HG02870 (cell line): ENCODE data around the gene MXI1.

Experiments
- ATAC-seq: cut with Tn5 transposase; IDR thresholded peaks from one replicate; pipeline ENCODE4 v1.9.1; 2021; ENCODE audit warnings: mild to moderate bottlenecking, moderate library complexity; ENCODE audit not compliant: unreplicated experiment

MXI1 gene

DNA sequence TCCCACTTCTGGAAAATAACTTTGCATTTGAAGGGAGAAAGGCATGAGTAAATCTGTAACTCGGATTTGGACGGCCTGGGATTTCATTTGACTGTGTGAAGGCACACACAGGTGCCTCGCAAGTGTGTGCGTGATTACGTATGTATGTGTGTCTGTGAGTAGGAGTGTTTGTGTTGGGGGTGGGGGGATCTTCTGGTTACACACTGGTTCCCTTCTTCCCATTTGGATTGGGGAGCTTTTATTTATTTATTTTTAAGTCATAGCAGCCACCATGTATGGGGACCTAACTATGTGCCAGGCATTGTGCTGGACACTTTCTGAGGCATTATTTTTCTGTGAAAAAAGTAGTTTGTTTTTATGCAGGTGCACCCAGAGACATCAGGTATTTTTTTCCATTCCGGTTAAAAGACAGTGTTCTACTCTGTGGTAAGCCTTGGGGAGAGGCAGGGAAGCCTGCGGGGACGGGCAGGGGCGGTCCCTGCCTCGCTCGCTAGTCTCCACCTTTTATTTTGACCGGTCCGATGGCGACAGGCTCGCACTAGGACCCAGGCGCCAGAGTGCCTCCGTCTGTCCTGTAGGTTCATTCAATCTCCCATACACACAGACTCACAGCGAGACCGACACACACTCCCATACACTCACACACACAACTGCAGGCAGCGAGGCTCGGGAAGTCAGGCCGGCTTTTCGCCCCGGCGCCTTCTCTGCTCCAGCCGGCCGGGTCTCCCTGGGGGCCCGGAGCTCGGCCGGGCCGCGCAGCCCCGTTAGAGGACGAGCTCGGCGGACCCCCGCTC lies at the start of gene MXI1:
TSS of gene MXI1 (plus strand) at position 595 of the 794 bp plus-strand sequence. CDS start 204 bp downstream, outside the sequence.
- ATAC-seq = peak; percentile 61

DNA sequence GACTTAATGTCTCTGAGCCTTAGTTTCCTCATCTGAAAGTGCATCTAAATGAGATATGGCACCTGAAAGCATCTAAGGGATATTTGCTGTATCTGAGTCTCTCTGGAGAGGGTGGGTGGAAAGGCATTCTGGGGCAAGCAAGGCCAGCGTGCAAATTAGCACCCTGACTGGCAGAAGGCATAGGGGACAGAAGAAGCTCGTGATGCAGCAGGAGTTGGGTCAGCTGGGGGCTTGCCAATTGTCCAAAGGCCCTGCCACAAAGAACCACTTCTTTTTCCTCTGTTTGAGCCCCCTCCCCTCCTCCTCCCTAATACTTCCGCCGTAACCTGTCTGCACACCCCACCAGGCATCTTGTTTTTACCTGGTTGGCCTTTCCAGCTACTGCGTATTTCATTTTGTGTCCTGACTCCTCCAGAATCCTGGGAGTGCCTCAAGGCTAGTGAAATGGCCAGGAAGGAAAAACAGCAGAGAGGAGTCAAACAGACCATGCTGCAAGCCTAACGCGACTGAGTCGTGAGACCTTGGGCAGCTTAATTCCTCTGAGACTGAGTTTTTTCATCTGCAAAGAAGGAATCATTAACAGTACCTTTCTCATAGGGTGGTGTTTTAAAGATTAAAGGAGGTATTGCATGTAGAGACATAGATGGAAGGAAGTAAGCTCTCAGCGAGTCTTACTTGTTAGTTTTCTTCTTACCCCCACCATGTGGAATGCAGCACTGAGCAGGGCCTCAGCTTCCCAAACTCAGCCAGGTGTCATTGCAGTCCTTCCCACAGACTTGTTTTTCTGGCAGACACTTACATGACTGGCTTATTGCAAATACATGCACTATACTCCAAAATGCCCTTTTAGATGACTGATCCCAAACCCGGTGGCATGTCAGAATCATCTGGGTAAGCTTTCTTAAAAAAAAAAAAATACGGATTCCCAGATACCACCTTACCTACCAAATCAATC lies 49.1 kb upstream of the MXI1 start:
- no peak for ATAC-seq

DNA sequence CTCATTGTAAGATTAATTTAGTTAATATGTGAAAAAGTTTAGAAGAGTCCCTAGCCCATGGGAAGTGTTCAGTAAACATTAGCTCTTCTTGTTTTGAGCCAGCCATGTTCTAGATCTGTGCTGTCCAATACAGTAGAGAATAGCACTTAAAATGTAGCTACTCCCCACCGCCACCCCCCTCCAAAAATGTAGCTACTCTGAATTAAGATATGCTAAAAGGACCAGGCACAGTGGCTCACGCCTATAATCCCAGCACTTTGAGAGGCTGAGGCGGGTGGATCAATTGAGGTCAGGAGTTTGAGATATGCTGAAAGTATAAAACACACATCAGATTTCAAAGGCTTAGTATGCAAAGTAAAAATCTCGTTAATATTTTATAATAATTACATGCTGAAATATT lies 47.3 kb upstream of the MXI1 start:
- no peak for ATAC-seq

DNA sequence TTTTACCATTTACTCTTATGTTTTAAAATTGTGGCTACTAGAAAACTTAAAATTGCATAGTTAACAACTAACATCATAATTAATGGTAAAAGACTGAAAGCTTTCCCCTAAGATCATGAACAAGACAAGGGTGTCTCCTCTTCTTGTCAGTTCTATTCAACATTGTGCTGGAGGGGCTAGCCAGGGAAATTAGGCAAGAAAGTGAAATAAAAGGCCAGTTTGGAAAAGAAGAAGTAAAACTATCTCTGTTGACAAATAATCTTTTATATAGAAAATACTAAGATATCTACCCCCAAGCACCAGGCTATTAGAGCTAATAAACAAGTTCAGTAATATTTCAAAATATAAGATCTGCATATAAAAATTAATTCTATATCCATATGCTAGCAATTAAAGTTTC lies 46.9 kb upstream of the MXI1 start:
- ATAC-seq = no peak

DNA sequence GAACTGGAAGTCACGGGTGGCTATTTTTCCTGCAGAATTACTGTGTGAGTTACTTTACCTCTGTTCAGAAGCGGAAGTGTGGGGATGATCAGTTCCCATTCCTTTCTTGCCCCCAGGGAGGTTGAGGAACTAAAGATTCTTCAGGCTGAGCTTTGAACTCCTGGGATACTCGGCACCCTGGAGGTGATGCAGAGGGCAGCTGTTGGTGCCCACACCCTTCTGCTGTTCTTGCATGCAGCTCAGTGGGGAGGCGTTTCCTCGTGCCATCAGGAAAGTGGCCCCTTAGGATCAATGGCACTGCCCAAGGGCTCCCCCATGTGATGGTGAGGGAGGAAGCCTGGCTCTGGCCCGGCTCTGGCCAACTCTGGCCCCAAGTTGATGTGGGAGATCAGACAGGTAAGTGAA lies 44.7 kb upstream of the MXI1 start:
- no peak for ATAC-seq

DNA sequence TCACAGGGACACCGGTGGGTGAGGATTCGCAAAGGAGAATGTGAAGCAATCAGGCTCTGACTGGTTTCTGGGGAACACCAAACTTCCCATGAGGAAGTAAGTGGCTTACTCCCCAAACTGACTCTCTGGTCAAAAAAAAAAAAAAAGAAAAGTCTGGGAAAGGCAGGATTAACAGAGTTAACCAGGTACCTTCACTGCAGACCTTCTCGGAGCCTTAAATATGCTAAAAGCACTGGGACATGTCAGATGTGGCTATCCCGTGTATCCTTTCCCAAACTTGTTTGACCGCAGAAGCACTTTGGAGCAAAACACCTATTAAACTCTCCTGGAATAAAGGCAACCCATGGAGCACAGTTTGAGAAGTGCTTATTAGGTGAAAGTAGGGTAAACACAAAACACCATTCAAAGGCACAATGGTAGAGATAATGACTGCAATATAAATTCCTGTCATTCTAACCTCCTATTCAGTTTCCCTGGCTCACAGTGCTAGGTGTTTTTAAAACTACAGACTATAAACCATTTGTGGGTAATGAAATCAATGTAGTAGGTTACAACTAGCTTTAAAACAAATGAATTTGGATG lies 44.1 kb upstream of the MXI1 start:
- no peak for ATAC-seq

DNA sequence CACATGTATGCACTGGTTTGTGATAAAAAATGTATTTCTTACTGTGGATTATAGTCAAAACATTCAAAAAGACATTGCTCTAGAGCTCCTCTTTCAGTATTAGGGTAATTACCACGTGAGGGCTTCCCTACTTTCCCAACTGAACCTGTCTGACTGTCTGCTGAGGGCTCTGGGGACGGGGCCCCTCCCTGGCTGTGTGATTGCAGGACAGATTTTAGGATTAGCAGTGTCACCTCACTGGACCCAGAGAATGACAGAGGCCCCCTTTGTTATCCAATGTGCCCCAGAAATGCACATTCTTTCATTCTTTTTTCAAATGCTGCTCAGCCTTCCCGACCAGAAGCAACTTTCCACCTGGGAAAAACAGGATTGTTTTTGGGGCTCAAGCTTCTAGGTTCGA lies 43.6 kb upstream of the MXI1 start:
- ATAC-seq = no peak

DNA sequence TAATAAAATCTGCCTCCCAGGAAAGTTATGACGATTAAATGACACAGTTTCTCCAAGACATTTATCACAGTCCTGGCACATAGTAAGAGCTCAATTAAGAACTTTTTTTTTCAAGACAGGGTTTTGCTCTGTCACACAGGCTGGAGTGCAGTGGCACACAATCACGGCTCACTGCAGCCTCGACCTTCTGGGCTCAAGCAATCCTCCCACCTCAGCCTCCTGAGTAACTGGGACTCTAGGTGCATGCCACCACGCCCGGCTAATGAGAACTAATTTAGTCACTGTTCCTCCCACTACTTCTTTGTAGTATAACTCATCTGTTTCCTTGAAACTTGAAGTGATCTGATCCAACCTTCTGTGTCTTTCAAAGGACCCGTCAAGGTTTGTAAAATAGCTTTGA lies 42.2 kb upstream of the MXI1 start:
- no peak for ATAC-seq

DNA sequence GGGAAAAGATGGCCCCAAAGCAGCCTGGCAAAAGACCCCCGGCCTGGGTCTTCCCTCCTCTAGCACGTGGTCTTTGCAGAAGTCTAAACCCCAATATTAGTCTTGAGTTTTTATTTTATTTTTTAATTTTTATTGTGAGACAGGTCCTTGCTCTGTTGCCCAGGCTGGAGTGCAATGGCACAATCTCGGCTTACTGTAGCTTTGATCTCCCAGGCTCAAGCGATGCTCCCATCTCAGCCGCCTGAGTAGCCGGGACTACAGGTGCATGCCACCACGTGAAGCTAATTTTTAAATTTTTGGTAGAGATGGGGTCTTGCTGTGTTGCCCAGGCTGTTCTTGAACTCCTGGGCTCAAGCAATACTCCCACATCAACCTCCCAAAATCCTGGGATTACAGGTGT lies 40.3 kb upstream of the MXI1 start:
- ATAC-seq = no peak

DNA sequence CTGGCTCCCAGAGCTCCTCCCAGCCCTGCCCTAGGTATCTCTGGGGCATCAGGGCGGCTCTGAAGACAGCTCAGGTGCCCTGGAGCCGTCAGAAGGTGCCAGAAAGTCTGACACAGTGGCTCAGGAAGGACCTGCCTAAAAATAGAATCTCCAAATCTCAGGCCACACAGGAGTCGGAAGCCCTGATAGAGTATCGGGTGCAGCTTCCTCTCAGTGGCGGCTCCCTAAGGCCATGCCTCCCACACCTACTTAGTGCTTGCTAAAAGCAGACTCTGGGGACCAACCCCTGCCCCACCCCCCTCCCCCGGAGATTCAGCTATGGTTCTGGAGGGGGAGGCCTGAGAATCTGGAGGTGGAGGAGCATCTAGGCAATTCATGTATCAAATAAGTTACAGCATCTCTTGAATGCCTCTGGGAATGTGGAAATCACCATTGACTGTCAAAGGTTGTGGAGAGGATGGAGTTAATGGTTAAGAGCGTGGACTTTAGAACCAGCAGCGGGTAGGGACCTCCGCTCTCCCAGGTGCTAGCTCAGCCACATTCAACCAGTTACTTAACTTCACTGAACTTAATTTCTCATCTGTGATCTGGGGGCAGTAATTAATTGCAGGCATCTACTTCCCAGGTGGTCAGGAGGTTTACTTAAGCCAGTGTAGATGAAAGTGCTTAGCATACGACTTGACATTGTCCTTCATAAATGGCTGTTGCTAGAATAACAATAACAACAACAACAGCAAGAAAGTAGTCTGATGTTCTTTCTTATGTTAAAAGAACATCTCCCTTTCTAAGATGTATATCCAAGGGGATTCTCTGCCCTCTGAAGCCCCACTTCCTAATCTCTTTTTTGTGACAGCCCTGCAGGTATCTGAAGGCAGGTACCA lies 38.6 kb upstream of the MXI1 start:
- ATAC-seq = peak; percentile 48

DNA sequence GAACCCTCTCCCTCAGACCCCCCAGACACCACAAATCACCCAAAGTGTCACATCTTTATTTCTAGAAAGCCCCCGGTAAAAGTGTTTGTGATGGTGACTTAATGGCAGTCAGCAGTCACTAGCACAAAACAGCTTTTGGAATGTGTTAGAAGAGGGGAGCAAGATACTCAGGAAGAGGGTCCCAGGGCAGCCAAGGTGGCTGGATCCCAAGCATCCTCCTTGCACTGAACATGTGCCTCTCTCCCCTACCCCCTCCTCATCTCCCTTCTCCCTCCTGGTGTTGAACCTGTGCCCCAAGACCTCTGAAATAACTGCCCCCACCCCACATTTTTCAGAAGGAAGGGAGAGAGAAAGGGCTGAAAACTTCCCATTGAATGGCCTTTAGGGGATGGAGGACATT lies 37.8 kb upstream of the MXI1 start:
- no peak for ATAC-seq

DNA sequence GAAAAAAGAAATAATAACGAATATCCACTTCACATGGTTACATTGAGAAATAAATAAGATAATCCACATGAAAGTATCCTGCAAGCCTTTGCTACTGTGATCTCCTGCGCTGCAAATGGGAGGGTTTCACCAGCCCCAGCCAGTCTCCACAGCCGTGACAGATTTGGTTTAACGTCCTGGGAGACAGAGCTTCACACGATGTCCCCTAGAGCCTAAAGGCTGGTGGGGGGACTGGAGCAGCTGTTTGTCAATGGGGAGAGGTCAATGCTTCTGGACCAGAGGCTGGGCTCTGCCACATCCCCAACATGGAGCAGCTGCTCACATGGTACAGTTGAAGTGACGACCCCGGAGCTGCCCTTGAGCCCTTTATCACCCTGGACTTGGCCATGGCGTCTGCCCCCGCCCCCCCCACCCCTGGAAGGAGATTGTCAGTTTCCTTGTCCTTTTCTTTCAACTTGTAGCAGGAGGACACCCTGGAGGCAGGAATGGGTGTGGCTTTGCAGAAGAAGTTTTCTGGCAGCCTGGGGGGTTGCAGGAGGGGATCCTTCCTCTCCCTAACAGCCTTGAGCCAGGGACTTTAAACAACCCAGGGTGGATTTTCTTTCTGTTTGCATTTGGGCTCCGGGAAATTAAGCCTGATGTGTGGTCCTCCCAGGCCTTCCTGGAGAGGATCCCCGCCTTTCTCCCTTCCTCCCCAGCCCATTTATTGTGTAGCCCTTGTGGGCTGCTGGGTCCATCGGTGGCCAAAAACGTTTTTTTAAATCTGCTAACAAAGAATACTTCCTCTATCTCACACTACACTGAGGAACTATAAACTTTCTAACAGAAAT lies 37.0 kb upstream of the MXI1 start:
- no peak for ATAC-seq

DNA sequence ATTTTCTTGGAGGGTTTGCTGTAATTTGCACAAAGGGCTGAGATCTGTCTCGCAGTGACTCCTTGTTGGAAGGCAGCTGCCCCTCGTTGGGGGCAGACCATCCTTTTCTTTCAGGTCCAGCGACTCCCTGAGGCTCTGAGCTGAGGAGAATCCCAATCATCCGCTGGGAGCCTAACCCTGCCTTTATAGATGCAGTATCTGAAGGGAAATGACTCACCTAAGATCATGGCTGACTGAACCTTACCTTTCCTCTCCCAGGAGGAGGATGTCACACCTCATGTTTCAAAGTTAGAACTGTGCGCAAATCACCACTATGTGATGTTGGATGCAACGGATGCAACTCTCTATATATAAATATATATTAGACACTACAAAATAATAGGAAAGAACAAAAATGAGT lies 36.4 kb upstream of the MXI1 start:
- no peak for ATAC-seq

DNA sequence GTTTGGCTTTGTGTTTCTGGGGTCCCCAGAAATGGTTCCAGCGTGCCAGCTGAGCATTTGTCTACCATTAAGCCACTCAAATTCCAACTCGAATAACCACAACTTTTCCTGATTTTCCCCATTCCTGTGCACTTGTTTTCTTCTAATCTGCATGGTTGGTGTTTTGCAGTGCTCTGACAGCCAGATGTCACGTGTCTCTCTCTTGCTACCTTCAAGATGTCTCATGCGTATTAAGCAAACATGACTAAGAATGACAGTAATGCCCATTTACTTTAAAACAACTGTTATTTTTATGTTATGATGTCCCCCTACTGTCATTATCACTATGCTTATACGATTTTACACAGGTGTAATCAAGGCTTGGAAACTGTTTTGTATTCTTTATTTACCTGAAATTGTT lies 35.2 kb upstream of the MXI1 start:
- no peak for ATAC-seq

DNA sequence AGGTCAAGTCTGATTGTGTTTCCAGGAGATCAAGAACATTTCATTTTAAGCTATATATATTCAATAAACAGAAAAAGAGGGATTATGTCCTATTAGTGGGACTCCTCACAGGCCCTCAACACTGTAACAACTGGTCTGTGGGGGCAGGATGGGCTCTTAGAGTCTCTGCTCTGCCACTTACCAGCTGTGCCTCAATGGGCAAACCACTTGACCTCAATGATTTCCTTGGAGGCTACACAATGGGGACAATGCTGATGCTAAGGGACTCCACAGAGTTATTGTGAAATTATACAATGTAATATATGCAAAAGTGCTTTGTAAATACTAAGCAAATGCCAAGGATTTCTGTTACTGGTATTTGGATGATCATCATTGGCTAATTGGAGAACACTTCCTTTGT lies 33.2 kb upstream of the MXI1 start:
- no peak for ATAC-seq

DNA sequence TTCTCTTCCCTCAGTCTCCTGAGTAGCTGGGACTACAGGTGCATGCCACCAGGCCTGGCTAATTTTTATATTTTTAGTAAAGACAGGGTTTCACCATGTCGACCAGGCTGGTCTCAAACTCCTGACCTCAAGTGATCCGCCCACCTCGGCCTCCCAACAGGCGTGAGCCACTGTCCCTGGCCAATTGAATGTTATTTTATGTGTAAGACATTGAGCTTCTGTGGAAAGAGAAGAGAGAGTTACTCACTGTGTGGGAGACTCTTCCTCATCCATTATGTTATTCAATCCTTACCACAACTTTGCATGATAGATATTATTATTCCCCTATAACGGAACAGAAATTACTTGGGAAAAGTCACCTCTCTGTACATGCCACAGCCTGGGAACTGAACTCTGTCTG lies 32.6 kb upstream of the MXI1 start:
- ATAC-seq = no peak

DNA sequence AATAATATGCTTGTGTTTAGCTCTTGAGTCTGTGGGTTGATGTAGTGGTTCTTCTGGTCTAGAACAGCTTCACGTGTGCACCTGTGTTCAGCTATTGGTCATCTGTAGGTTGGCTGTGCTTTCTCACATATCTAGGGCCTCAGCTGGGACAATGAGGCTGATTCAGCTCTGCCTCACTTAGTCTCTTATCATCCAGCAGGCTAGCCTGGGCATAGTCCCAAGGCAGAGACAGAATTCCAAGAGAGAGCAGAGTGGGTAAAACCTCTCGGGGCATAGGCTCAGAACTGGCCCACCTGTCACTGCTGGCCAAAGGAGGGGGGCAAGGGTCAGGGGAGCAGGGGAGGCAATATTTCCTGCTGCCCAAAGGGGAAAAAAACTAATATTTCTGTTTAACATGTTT lies 32.0 kb upstream of the MXI1 start:
- no peak for ATAC-seq

DNA sequence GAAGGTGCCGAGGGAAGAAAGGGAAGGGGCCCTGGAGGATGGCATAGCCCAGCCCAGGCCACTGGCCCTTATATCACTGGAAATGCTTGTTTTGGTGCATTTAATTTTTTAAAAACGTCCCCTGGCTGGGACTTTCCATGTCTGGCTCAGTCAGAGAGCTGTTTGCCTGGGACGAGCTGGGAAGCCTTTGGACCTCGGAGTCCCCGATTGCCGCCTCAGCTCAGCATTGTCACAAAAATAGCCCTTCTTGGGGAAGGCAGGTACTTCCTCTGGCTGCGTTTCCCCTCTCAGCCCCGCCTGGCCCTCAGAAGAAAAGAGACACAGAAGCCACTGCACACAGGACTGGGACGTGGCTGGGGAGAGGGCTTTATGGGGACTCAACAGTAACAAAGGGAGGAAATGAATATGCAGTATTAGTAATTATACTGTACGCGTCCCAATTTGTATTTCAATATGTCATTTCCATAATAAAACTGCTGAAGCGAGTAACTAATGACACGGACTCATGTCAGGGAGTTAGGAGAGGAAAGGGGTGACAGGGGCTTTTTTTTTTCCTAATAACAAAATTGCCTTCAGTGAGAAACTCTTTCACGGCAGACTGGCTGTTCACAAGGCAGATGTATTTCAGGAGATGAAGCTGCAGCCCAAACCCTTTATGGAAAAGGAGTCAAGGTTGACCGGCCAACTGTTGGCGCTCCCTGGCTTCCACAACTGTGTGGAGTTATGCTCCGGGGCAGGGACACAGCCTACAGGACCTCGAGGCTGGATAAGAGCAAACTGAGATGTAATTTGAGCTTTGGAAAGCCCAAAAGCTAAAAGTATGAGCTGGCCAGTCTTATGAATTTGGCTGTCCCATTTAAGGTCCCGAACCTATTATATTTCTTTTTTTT lies 31.0 kb upstream of the MXI1 start:
- no peak for ATAC-seq

DNA sequence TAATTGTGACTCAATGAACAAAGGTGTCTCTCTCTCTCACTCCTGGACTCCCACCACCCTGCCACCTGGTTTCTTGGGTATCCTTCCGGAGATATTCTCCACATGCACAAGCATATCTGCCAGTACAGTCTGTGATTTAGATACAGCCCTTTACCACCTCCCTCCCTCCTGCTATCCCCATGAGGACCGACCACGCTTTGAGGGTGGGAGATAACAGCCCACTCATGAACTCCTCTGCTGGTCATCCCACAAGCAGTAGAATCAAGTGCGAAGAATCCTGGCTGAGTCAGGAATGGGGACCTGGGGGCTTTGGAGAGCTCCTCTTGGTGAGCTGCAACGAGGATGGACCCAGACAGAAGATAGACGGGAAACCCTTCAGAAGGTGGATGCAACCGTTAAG lies 28.2 kb upstream of the MXI1 start:
- no peak for ATAC-seq
